Measurements from ENCODE around the gene SEMA4G.

DNA sequence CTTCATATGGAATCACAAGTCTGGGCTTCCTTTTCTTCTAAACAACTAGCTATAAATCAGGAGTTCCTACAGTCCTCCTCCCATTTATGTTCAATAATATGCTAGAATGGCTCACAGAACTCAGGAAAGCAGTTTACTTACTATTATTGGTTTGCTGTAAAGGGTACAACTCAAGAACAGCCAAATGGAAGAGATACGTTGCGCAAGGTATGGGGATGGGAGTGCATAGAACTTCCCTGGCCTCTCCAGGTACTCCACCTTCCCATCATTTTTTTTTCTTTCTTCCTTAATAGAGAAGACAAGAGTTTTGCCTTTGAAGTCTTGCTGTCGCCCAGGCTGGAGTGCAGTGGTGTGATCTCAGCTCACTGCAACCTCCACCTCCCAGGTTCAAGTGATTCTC, 27.1 kb upstream of the SEMA4G start:
- TF ChIP-seq, protein P1, sequence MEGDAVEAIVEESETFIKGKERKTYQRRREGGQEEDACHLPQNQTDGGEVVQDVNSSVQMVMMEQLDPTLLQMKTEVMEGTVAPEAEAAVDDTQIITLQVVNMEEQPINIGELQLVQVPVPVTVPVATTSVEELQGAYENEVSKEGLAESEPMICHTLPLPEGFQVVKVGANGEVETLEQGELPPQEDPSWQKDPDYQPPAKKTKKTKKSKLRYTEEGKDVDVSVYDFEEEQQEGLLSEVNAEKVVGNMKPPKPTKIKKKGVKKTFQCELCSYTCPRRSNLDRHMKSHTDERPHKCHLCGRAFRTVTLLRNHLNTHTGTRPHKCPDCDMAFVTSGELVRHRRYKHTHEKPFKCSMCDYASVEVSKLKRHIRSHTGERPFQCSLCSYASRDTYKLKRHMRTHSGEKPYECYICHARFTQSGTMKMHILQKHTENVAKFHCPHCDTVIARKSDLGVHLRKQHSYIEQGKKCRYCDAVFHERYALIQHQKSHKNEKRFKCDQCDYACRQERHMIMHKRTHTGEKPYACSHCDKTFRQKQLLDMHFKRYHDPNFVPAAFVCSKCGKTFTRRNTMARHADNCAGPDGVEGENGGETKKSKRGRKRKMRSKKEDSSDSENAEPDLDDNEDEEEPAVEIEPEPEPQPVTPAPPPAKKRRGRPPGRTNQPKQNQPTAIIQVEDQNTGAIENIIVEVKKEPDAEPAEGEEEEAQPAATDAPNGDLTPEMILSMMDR (tag by site-specific recombination; IDR thresholded peaks at IDR 0.05), result no peak
- TF ChIP-seq ZNF626 (tag by site-specific recombination; IDR thresholded peaks at IDR 0.05), result no peak
- no peak for TF ChIP-seq GLI4 (tag by site-specific recombination; IDR thresholded peaks at IDR 0.05)
- TF ChIP-seq, protein P2, sequence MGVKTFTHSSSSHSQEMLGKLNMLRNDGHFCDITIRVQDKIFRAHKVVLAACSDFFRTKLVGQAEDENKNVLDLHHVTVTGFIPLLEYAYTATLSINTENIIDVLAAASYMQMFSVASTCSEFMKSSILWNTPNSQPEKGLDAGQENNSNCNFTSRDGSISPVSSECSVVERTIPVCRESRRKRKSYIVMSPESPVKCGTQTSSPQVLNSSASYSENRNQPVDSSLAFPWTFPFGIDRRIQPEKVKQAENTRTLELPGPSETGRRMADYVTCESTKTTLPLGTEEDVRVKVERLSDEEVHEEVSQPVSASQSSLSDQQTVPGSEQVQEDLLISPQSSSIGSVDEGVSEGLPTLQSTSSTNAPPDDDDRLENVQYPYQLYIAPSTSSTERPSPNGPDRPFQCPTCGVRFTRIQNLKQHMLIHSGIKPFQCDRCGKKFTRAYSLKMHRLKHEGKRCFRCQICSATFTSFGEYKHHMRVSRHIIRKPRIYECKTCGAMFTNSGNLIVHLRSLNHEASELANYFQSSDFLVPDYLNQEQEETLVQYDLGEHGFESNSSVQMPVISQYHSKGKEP (tag by site-specific recombination; IDR thresholded peaks at IDR 0.05), result no peak
- TF ChIP-seq ZNF501 (tag by site-specific recombination; IDR thresholded peaks at IDR 0.05), result no peak
- no peak for TF ChIP-seq ZNF76 (tag by site-specific recombination; IDR thresholded peaks at IDR 0.05; ENCODE audit: borderline replicate concordance, low read depth)
- TF ChIP-seq, protein P3, sequence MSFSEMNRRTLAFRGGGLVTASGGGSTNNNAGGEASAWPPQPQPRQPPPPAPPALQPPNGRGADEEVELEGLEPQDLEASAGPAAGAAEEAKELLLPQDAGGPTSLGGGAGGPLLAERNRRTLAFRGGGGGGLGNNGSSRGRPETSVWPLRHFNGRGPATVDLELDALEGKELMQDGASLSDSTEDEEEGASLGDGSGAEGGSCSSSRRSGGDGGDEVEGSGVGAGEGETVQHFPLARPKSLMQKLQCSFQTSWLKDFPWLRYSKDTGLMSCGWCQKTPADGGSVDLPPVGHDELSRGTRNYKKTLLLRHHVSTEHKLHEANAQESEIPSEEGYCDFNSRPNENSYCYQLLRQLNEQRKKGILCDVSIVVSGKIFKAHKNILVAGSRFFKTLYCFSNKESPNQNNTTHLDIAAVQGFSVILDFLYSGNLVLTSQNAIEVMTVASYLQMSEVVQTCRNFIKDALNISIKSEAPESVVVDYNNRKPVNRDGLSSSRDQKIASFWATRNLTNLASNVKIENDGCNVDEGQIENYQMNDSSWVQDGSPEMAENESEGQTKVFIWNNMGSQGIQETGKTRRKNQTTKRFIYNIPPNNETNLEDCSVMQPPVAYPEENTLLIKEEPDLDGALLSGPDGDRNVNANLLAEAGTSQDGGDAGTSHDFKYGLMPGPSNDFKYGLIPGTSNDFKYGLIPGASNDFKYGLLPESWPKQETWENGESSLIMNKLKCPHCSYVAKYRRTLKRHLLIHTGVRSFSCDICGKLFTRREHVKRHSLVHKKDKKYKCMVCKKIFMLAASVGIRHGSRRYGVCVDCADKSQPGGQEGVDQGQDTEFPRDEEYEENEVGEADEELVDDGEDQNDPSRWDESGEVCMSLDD (tag by site-specific recombination; IDR thresholded peaks at IDR 0.05), result no peak

All from HEK293 (cell line).